Activated B cell treated with CpG ODN at 0.5 μM for 24 hours (primary cell): ENCODE results near the gene NCKAP5. TPM values are rescaled to one million over a fixed set of nuclear protein-coding genes. Genes with fewer than 3 reads are reported as not detected.

Experiments
- ATAC-seq: fragments of 200-7000 bp; cut with Tn5 transposase; one replicate; pipeline ENCODE4 v1.10.0; 2021; ENCODE audit warnings: low read depth, mild to moderate bottlenecking, moderate library complexity
- CTCF ChIA-PET: fragments of 350-600 bp; sonication (Branson Sonifier 250); formaldehyde crosslinking; loops from one replicate; lab custom pipeline; 2021; ENCODE audit warnings: antibody characterized with exemption; lab: Charles Lee
- POLR2A ChIA-PET: fragments of 350-600 bp; sonication (Branson Sonifier 250); formaldehyde crosslinking; loops from one replicate; lab custom pipeline; 2021; ENCODE audit warnings: antibody characterized with exemption; lab: Charles Lee
- DNase-seq: peaks from one replicate; pipeline ENCODE4 v3.0.0; 2022
- H3K27ac Mint-ChIP-seq: one replicate; pipeline ENCODE4 v1.8.0; 2020; ENCODE audit warnings: mixed read lengths
- H3K27me3 Mint-ChIP-seq: one replicate; pipeline ENCODE4 v1.8.0; 2021; ENCODE audit warnings: mixed read lengths
- H3K36me3 Mint-ChIP-seq: one replicate; pipeline ENCODE4 v1.8.0; 2021; ENCODE audit warnings: low read depth, mixed read lengths
- H3K4me1 Mint-ChIP-seq: one replicate; pipeline ENCODE4 v1.8.0; 2021; ENCODE audit warnings: mixed read lengths
- H3K4me3 Mint-ChIP-seq: one replicate; pipeline ENCODE4 v1.8.0; 2020; ENCODE audit warnings: mild to moderate bottlenecking, mixed read lengths
- H3K9me3 Mint-ChIP-seq: one replicate; pipeline ENCODE4 v1.8.0; 2020; ENCODE audit warnings: mixed read lengths
- intact Hi-C: fragments of 100-400 bp; cut with micrococcal nuclease; formaldehyde crosslinking; loops from one replicate; pipeline ENCODE4 v1.15.1; 2024
- total RNA-seq: library from RNA; stranded (reverse); gene quantifications from 2 replicates; pipeline ENCODE4 v1.2.3, GENCODE V29; 2022
- TF ChIP-seq, protein P1 (sequence below): fragments of 200-600 bp; IDR thresholded peaks from one replicate; pipeline ENCODE4 v1.8.0; 2022; ENCODE audit warnings: antibody characterized with exemption, mild to moderate bottlenecking

Gene NCKAP5
- total RNA-seq, 1 donor from 2014 or later = not detected

DNA sequence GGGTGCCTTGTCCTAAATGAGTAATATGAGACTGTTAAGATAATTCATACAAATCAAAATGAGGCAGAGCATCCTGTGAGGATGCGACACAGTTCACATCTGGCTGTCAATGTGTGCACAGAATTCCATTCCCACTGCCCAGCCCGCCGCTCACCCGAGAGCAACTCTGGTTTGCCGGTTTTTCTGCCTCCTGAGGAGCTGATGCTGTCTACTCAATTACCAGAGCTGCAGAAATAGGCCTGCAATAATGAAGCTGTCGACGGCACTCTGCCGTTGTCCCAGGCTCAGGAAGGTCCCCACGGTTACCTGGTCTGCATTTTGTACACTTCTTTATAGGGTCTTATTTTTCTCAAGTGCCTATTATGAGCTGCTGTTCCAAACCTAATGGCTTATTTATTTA, 842.5 kb downstream of the NCKAP5 start:
- H3K4me3 Mint-ChIP-seq = no peak overlapping the region
- ATAC-seq = no peak
- H3K36me3 Mint-ChIP-seq = no peaks in the 10 kb centered on the region
- ChIA-PET POLR2A (no interaction called here), CTCF (no interaction called here)
- no peaks in the 10 kb centered on the region for H3K27me3 Mint-ChIP-seq
- H3K4me1 Mint-ChIP-seq = no peaks in the 10 kb centered on the region
- no peak overlapping the region for H3K27ac Mint-ChIP-seq
- no peaks in the 10 kb centered on the region for H3K9me3 Mint-ChIP-seq
- TF ChIP-seq, protein P1, sequence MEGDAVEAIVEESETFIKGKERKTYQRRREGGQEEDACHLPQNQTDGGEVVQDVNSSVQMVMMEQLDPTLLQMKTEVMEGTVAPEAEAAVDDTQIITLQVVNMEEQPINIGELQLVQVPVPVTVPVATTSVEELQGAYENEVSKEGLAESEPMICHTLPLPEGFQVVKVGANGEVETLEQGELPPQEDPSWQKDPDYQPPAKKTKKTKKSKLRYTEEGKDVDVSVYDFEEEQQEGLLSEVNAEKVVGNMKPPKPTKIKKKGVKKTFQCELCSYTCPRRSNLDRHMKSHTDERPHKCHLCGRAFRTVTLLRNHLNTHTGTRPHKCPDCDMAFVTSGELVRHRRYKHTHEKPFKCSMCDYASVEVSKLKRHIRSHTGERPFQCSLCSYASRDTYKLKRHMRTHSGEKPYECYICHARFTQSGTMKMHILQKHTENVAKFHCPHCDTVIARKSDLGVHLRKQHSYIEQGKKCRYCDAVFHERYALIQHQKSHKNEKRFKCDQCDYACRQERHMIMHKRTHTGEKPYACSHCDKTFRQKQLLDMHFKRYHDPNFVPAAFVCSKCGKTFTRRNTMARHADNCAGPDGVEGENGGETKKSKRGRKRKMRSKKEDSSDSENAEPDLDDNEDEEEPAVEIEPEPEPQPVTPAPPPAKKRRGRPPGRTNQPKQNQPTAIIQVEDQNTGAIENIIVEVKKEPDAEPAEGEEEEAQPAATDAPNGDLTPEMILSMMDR = no peak
- intact Hi-C loops = no loop called here
- DNase-seq = no peak

DNA sequence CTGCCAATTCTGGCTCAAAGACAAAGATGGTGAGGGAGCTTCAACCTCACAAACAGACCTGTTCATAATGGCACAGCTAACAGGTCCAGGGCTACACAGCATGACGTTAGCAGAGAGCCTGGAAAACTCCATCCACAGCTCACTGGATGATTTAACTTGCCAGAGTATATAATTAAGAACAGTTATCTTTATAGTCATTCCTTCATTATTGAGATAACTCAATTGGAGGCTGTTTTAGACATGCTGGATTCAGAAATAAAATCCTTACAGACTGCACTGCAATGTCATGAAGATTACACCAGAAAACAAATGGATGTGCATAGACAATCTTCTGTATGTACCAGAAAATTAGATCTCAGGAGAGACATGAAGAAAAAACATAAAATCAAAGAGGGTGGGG, 843.1 kb downstream of the NCKAP5 start:
- no peak for DNase-seq
- no peak overlapping the region for H3K4me3 Mint-ChIP-seq
- POLR2A ChIA-PET = no interaction called here
- H3K4me1 Mint-ChIP-seq = no peaks in the 10 kb centered on the region
- intact Hi-C loops = no loop called here
- H3K27ac Mint-ChIP-seq = no peak overlapping the region
- no peaks in the 10 kb centered on the region for H3K9me3 Mint-ChIP-seq
- TF ChIP-seq, protein P1 = no peak
- ATAC-seq = no peak
- H3K36me3 Mint-ChIP-seq = no peaks in the 10 kb centered on the region
- H3K27me3 Mint-ChIP-seq = no peaks in the 10 kb centered on the region
- CTCF ChIA-PET = no interaction called here

DNA sequence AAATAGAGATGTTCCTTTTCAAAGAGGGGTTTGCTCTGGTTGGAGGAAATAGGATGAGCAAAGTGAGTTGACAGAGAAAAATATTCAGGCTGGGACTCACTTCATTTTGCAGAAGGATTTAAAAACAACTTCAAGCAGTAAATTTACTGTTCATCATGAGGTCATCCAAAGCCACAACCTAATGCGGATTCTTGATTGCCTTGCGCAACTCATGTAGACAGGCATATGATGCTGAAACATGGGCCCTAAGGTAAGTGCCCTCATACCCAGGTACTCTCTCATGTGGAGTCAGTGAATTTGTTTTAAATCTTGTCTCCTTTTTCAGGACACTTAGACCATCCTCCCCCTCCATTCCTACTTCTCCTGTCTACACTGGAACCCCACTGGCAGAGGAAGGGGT, 846.3 kb downstream of the NCKAP5 start:
- H3K9me3 Mint-ChIP-seq = no peaks in the 10 kb centered on the region
- TF ChIP-seq, protein P1 = no peak

DNA sequence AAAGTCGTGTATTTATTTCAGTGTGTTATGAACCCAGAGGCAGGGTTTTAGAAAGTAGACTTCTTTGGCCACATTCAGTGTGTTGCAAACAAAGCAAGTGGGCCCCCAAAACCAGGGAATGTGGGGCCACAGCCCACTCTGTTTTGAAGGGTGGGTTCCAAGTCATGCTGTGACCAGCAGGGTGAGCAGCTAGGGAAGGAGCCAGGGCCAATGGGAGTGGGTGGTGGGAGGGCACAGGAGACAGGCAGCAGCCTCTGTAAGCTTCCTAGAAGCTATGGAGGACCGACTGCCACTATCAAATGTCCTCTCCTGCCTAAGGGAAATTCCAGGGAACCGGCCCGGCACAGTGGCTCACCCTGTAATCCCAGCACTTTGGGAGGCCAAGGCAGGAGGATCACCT, 847.9 kb downstream of the NCKAP5 start:
- DNase-seq (no peak), ATAC-seq (no peak)
- ChIA-PET POLR2A (no interaction called here), CTCF (no interaction called here)
- TF ChIP-seq, protein P1 = no peak
- Mint-ChIP-seq H3K4me3 (no peak overlapping the region), H3K4me1 (peaks cover 6% of the 10 kb centered on the region), H3K27ac (no peak overlapping the region), H3K36me3 (no peaks in the 10 kb centered on the region), H3K27me3 (peaks cover 2% of the 10 kb centered on the region), H3K9me3 (no peaks in the 10 kb centered on the region)
- intact Hi-C loops = no loop called here

More for the DNA sequence above, 846.3 kb downstream of the NCKAP5 start:
- Mint-ChIP-seq H3K36me3 (no peaks in the 10 kb centered on the region), H3K27me3 (no peaks in the 10 kb centered on the region), H3K4me1 (no peaks in the 10 kb centered on the region), H3K27ac (no peak overlapping the region), H3K4me3 (no peak overlapping the region)
- POLR2A ChIA-PET = no interaction called here
- CTCF ChIA-PET = no interaction called here
- ATAC-seq (no peak), DNase-seq (no peak)
- intact Hi-C loops = no loop called here

DNA sequence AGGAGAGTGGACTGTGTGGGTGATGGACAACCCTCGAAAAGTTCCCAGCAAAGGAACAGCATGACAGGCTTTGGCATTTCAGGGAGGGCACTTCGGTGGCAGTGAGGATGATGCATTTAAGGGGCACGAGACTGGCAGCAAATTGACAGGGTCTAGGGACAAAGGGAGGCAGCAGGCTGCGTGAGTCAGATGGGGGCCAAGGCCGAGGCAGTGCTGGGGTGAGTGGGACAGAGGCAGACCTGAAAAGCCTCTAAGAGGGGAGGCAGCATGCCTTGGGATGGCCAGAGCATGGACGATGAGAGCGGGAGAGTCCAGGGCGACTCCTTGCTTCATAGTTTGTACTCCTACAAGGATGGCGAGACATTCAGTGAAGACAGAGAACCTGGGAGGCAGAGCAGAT, 848.8 kb downstream of the NCKAP5 start:
- TF ChIP-seq, protein P1 = no peak
- H3K27me3 Mint-ChIP-seq = peaks cover 2% of the 10 kb centered on the region
- ATAC-seq (no peak), DNase-seq (no peak)
- ChIA-PET POLR2A (no interaction called here), CTCF (no interaction called here)
- peaks cover 7% of the 10 kb centered on the region for H3K4me1 Mint-ChIP-seq
- H3K27ac Mint-ChIP-seq = no peak overlapping the region
- H3K9me3 Mint-ChIP-seq = no peaks in the 10 kb centered on the region
- H3K4me3 Mint-ChIP-seq = no peak overlapping the region
- no peaks in the 10 kb centered on the region for H3K36me3 Mint-ChIP-seq
- intact Hi-C loops = no loop called here
